Activated CD8-positive, alpha-beta memory T cell treated with anti-CD3 and anti-CD28 coated beads, Interleukin-2, amount 50 U/mL, for 1 hour (primary cell): ENCODE data around the gene COX6B1.
"Not testable (repeated sequence)": the region's sequence is repeated elsewhere in the genome, so short reads cannot be mapped to it uniquely, and the experiment has no call there.

ENCODE experiments used
- DNase-seq: peaks from one replicate; pipeline ENCODE4 v3.0.0-alpha.2; 2020; ENCODE audit errors: extremely low read depth

COX6B1 gene

DNA sequence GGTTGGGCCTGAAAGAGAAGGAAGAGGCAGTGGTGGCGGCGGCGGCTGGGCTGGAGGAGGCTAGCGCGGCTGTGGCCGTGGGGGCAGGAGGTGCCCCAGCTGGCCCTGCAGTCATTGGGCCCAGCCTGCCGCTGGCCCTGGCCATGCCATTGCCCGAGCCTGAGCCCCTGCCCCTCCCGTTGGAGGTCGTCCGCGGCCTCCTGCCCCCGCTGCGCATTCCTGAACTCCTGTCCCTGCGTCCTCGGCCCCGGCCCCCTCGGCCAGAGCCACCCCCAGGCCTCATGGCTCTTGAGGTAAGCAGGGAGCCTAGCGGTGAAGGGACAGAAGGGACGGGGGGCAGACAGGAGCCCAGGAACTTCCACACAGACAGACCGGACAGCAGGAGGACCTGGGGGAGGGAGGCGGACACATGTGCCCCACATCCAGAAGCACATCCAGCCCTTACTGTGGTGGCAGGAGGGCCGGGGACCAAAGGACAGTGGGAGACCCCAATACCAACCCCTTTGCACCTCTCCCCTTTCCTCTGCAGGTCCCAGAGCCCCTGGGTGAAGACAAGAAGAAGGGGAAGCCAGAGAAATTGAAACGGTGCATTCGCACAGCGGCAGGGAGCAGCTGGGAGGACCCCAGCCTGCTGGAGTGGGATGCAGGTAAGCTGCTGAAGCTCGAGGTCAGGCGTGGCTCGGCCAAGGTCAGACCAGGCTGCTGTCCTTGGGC, 14.2 kb upstream of the COX6B1 start:
- DNase-seq = no peak

DNA sequence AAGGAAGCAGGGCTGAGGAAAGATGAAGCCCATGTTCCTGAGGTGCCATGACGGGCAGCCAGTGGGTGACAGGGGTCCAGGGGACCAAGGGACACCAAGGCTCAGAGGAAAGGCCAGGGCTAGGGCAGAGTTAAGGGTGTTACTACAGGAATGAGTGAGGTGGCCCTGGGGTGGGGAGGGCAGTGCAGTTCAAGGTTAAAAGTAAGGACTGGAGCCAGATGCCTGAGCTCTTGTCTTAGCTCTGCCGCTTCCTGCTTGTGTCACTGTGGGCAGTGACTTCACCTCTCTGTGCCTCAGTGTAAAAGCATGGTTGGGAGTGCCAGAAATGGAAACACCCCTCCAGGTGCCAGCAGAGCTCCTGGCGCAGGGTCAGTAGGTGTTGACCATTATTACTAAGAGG, 11.5 kb upstream of the COX6B1 start:
- no peak for DNase-seq

GRCh38 chr19:35637165-35637564, 11.0 kb upstream of the COX6B1 start:
- DNase-seq = no peak

DNA sequence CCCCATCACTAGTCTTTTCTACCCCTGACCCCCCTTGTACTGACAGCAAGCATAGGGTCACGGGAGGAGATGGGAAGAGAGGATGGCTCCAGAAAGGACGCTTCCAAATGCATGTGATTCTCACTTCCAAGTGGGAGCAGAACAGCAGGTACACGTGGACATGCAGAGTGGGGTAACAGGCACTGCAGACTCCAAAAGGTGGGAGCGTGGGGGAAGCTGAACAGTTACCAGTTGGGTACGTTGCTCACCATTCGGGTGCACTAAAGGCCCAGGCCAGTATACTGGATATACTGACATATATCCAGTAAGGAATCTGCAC, 8.8 kb upstream of the COX6B1 start:
- DNase-seq = no peak

DNA sequence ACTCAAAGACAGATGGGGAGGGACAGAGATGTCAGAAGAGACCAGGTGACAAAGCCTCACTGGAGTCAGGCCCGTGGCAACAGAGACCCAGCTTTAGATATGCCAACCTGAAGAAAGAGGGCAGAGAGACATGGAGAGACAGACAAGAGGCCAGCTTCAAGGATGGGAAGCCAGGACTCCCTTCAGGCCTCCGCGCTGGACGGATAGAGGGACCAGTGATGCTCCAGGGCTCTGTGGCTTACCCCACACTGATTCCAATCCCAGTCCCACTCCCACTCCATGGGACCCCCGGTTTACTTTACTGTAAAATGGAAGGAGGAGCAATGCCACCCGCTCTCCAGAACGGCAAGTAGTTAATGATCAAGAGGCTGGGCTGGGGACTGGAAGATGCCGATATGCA, 8.3 kb upstream of the COX6B1 start:
- DNase-seq = no peak

- no peak for DNase-seq
These were observed 6.5 kb upstream of the COX6B1 start, which contains the start of gene ETV2 for GRCh38 chr19:35641515-35642151. Gene ETV2, plus strand, starts transcription at chr19:35641745. Its CDS starts 716 bp downstream, at chr19:35642461.

- no peak for DNase-seq
These were observed 5.8 kb upstream of the COX6B1 start for GRCh38 chr19:35642312-35642711.

DNA sequence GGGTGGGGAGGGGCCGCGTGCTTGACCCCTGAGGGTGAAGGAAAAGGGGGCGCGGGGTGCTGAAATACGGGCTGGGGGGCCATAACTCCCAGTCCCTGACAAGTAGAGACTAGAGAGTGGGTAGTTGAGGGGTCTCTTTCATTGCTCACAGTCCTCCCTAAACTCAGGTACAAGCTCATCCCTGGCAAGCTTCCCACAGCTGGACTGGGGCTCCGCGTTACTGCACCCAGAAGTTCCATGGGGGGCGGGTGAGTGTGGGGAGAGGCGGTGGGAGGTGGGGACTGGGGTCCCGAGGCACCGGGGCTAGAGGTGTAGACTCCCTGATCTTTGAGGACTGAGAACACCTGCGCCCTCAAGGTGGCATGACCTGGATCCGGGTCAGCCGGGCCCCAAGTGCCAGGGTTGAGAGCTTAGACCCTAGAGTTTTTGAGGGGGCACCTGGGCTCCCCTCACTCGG, 5.3 kb upstream of the COX6B1 start:
- no peak for DNase-seq

- peak; percentile 45 for DNase-seq
These were observed 4.6 kb upstream of the COX6B1 start for GRCh38 chr19:35643255-35644205.

GRCh38 chr19:35644206-35644986, 3.7 kb upstream of the COX6B1 start:
- DNase-seq = peak; percentile 85

DNA sequence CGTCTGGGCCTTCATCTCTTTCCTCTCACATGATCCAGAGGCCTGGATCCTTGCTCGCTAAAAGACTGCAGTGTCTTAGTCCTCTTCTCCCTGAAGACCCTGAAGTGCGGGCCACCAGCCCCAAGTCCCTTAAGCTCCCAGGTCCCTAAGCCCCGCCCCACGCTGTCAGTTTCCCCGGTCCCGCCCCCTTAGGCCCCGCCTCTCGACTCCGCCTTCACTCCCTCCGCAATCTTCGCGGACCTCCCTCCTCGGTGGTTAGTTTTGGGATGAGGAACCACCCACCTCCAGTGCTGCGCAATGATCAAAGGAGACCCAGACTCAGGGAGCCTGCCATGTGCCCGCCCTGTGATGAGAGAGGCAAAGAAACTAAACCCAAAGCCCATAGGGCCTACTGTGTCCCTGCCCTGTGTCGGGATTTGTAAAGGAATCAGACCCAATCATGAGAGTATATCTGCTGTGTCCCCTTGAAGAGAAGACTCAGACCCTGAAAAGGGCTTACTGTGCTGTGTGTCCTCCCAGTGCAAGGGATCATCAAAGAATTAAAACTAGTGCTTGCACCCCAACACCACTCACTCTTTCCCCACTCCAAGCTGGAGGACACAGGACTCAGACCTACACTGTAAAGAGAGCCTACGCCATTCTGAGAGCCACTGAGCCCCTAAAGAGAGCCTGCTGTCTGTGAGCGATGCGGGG, 3.0 kb upstream of the COX6B1 start:
- no peak for DNase-seq

- no peak for DNase-seq
These were observed 2.2 kb upstream of the COX6B1 start for GRCh38 chr19:35645680-35646511.

- DNase-seq = no peak
These were observed 2.5 kb downstream of the COX6B1 start for GRCh38 chr19:35650581-35650980.

- not testable (repeated sequence) for DNase-seq
These were observed 6.7 kb downstream of the COX6B1 start for GRCh38 chr19:35654828-35655227.

DNA sequence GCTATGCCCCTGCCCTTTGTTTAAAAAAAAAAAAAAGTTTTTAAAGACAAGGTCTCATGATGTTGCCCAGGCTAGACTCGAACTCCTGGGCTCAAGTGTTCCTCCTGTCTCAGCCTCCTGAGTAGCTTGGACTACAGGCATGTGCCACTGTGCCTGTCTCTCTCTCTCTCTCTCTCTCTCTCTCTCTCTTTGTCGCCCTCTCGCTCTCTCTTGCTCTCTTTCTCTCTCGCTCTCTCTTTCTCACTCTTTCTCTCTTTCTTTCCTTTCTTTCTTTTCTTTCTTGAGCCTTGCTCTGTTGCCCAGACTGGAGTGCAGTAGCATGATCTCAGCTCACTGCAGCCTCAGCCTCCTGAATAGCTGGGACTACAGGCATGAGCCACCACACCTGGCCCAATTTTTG, 7.5 kb downstream of the COX6B1 start:
- DNase-seq = no peak

DNA sequence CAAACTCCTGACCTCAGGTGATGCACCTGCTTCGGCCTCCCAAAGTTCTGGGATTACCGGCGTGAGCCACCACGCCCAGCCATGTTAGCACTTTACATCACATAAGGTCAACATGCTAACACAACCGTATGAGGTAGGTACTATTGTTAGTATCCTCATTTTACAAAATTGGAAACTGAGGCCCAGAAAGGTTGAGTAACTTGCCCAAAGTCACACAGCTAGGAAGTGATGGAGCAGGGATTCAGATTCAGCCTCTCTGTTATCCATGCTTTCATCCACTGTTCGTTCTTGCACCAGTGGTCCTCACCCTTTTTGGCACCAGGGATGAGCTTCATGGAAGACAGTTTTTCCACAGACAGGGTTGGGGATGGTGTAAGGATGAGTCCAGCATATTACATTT, 8.6 kb downstream of the COX6B1 start:
- no peak for DNase-seq

DNA sequence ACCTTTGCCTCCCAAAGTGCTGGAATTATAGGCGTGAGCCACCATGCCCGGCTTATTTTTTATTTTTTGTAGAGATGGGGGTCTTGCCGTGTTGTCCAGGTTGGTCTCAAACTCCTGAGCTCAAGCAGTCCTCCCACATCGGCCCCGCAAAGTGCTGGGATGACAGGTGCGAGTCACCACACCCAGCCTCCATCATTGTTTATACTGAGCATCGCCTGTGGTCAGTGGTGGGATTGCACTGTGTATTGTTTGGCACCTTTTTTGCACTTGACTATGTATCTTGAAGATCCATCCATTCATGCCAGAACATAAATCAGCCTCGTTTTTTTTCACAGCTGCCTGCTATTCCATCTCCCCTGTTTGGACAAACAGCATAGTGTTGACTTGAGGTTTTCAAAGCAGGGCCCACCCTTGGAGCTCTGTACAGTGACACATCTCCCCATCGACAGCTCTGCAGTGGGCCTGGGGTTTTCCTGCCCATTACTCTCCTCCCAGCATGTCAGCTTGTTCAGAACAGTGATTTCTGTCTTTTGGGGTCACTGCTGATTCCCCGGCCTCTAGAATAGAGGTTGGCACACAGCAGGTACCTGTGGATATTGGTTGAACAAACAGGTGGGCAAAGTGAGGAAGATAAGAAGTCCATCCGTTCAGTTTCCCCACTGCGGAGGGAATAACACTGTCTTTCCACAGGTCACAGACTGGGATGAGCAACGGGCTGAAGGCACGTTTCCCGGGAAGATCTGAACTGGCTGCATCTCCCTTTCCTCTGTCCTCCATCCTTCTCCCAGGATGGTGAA, 10.0 kb downstream of the COX6B1 start:
- DNase-seq = no peak

DNA sequence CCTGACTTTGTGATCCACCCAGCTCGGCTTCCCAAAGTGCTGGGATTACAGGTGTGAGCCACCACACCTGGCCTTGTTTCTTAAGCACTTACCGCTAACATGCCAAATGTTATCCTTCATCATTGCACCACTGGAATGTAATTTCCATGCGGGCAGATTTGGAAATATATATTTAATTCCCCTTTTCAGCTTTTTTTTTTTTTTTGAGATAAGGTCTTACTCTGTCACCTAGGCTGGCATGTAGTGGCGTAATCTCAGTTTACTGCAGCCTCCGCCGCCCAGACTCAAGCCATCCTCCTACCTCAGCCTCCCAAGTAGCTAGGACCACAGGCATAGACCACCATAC, 13.8 kb downstream of the COX6B1 start:
- no peak for DNase-seq

GRCh38 chr19:35663981-35664380, 15.9 kb downstream of the COX6B1 start:
- DNase-seq = no peak
